Kidney (tissue), 14 donors: Measurements from ENCODE around the gene KRT27. TPM values are rescaled to one million over a fixed set of nuclear protein-coding genes. Genes with fewer than 3 reads are reported as not detected.
"Not testable (repeated sequence)": the region's sequence is repeated elsewhere in the genome, so short reads cannot be mapped to it uniquely, and the experiment has no call there.

Experiments
- DNase-seq, 5 donors: peaks; one replicate each; pipeline ENCODE4 v3.0.0-alpha.2; 2013 to 2020
- FAIRE-seq: peaks from 2 replicates; lab custom pipeline; 2012; peaks lifted over from hg19 to GRCh38; lab: Jason Lieb, UNC
- H3K27ac ChIP-seq, 2 donors: one replicate each; pipeline ENCODE4 v1.7.0; 2013; ENCODE audit warnings: low read depth in 2 of 2, low read length in 2 of 2, inconsistent platforms in 1 of 2
- H3K27me3 ChIP-seq: one replicate; pipeline ENCODE4 v1.7.1; 2013; ENCODE audit warnings: low read length, inconsistent platforms; ENCODE audit not compliant: control insufficient read depth, insufficient read depth
- H3K36me3 ChIP-seq, 3 donors: one replicate each; pipeline versions ENCODE4 v1.7.0 to v1.7.1; 2013; ENCODE audit warnings: low read length in 3 of 3, control low read depth in 1 of 3, inconsistent platforms in 1 of 3; ENCODE audit not compliant: insufficient read depth in 3 of 3, control insufficient read depth in 2 of 3
- H3K4me1 ChIP-seq, 3 donors: one replicate each; pipeline versions ENCODE4 v1.7.0 to v1.7.1; 2013; ENCODE audit warnings: low read length in 3 of 3, inconsistent platforms in 1 of 3, low read depth in 1 of 3; ENCODE audit not compliant: control insufficient read depth in 2 of 3, insufficient read depth in 2 of 3
- H3K4me3 ChIP-seq, 3 donors: one replicate each; pipeline versions ENCODE4 v1.7.0 to v1.8.1; 2013; ENCODE audit warnings: low read length in 3 of 3, control low read depth in 1 of 3, inconsistent platforms in 1 of 3
- H3K9ac ChIP-seq, 3 donors: one replicate each; pipeline versions ENCODE4 v1.7.0 to v1.7.1; 2013; ENCODE audit warnings: low read length in 3 of 3, control low read depth in 1 of 3, inconsistent platforms in 1 of 3
- H3K9me3 ChIP-seq, 3 donors: one replicate each; pipeline versions ENCODE4 v1.7.0 to v1.7.1; 2013; ENCODE audit warnings: low read length in 3 of 3, control low read depth in 1 of 3, inconsistent platforms in 1 of 3; ENCODE audit not compliant: control insufficient read depth in 2 of 3, insufficient read depth in 1 of 3
- CTCF ChIP-seq: IDR thresholded peaks from 3 replicates; pipeline ENCODE4 v1.5.1; 2012; ENCODE audit warnings: mild to moderate bottlenecking, moderate library complexity, borderline replicate concordance; ENCODE audit not compliant: insufficient read depth; ENCODE audit errors: extremely low read depth
- intact Hi-C: fragments of 100-400 bp; cut with DNase I; formaldehyde crosslinking; loops from one replicate; pipeline ENCODE4 v1.11.1; 2022
- polyA plus RNA-seq: library from polyadenylated mRNA; stranded (reverse); fragments of 350-450 nt; fragmentation: Illumina TruSeq; extraction: RNeasy Lipid Tissue Mini Kit (QIAGEN cat#74804); gene quantifications from one replicate; pipeline ENCODE4 v1.2.3, GENCODE V29; 2014; ENCODE audit warnings: low read depth, low replicate concordance; ENCODE audit not compliant: insufficient read depth
- total RNA-seq: library from RNA; stranded (reverse); fragmentation: NEBNext Ultra II Directional; extraction: Animal tissue kit (Norgen Biotek cat#: 25700); gene quantifications from one replicate; pipeline ENCODE4 v1.2.1, GENCODE V29; 2021
- donor health status: control.
- donor health status: control.
- donor health status: control.
- donor health status: control.
- donor health status: control.
- donor health status: DM: yes; HTN: yes; CAD: no.
- donor health status: Normal renal cell carcinoma (clear cell type).

The KRT27 gene
- total and polyA plus RNA-seq, 2 donors from 2014 or later, result not detected

DNA sequence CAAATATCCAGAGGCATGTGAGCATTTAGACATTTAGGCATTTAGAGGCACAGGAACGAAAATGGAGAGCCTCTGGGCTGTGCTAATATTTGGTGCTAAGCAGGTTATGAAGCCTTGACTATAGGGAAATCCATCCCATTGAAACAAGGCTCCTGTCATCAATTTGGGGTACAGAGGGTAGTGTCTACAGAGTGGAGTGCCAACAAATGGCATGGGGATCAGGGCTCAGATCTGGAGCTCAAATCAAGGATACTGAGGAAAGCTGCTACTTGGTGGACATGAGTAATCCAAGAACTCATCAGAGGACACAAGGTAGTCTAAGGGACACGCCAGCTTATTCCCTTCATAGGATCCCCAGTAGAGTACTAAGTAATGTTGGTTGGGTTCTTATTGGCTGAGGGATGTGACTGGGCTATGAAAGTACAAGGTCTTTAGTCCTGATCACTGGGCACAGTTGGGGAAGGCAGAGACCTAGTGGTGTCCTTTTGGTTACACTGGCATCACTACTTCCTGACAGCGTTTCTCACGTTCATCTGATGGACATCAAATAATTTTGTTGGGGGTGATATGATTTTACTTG is 34.8 kb upstream of the KRT27 start:
- TF ChIP-seq CTCF, result no peak
- H3K9me3 ChIP-seq, result no peaks in the 10 kb centered on the region
- peaks cover 5% of the 10 kb centered on the region for H3K27me3 ChIP-seq
- no peak overlapping the region for H3K9ac ChIP-seq
- no peak overlapping the region for H3K27ac ChIP-seq
- intact Hi-C loops, result no loop called here
- DNase-seq (no peak), FAIRE-seq (no peak)
- H3K36me3 ChIP-seq, result peaks cover 0 to 2% (median 0%) of the 10 kb centered on the region in 3 donors
- H3K4me1 ChIP-seq, result peaks cover 0 to 4% (median 0%) of the 10 kb centered on the region in 3 donors
- no peak overlapping the region for H3K4me3 ChIP-seq

DNA sequence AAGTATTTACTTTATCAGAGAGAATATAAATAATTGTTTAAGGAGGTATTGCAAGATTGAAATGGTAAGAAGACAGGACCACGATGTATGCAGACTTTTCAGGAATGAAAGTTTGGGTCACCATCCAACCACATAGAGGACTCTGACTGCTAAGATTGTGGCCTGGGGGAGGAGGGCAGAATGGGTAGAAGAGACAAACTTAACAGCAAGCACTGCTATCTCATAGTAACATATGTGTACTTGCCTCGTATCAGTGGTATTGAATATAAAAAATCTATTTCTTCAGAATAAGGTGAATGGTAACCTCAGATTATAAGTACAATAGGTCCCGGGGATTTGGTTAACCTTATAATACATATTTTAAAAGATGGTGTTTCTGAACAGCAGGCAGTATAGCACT is 34.2 kb upstream of the KRT27 start:
- Histone ChIP-seq H3K9ac (no peak overlapping the region), H3K9me3 (no peaks in the 10 kb centered on the region), H3K4me3 (no peak overlapping the region), H3K27ac (no peak overlapping the region), H3K27me3 (peaks cover 7% of the 10 kb centered on the region), H3K36me3 (peaks cover 0 to 2% (median 0%) of the 10 kb centered on the region in 3 donors), H3K4me1 (peaks cover 0 to 4% (median 0%) of the 10 kb centered on the region in 3 donors)
- intact Hi-C loops, result no loop called here
- TF ChIP-seq CTCF, result no peak
- FAIRE-seq (no peak), DNase-seq (no peak)

DNA sequence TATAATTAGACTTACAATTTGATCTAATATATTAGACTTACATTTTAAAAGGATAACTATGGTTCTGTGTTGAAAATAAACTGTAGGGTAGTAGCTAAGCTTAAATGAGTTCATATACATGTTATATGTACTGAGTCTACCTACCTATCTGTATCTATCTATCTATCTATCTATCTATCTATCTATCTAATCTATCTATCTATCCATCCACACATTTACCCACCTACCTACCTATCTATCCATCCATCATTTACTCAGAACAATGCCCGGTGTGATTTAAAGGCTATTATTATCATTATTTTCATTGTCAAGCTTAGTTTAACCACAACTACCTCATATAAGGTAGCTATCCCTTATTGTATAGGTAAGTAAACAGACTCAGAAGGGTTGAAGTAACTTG is 33.0 kb upstream of the KRT27 start:
- Histone ChIP-seq H3K9me3 (no peaks in the 10 kb centered on the region), H3K36me3 (peaks cover 0 to 2% (median 0%) of the 10 kb centered on the region in 3 donors), H3K4me1 (peaks cover 0 to 4% (median 0%) of the 10 kb centered on the region in 3 donors), H3K27ac (no peak overlapping the region), H3K27me3 (peaks cover 7% of the 10 kb centered on the region), H3K4me3 (no peak overlapping the region), H3K9ac (no peak overlapping the region)
- intact Hi-C loops, result no loop called here
- no peak for TF ChIP-seq CTCF
- DNase-seq, result no peak
- FAIRE-seq, result no peak

GRCh38 chr17:40814657-40815056 is 32.3 kb upstream of the KRT27 start:
- peaks cover 13% of the 10 kb centered on the region for H3K27me3 ChIP-seq
- H3K9ac ChIP-seq, H3K27ac ChIP-seq, H3K4me1 ChIP-seq, FAIRE-seq, H3K4me3 ChIP-seq, intact Hi-C loops, H3K9me3 ChIP-seq, H3K36me3 ChIP-seq, DNase-seq: not testable (repeated sequence)
